TTC549 (cell line): ENCODE measurements around the gene QRFP.

Experiments
- FAIRE-seq: peaks from 2 replicates; lab custom pipeline; 2012; peaks lifted over from hg19 to GRCh38; lab: Jason Lieb, UNC

Gene QRFP, protein sequence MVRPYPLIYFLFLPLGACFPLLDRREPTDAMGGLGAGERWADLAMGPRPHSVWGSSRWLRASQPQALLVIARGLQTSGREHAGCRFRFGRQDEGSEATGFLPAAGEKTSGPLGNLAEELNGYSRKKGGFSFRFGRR

DNA sequence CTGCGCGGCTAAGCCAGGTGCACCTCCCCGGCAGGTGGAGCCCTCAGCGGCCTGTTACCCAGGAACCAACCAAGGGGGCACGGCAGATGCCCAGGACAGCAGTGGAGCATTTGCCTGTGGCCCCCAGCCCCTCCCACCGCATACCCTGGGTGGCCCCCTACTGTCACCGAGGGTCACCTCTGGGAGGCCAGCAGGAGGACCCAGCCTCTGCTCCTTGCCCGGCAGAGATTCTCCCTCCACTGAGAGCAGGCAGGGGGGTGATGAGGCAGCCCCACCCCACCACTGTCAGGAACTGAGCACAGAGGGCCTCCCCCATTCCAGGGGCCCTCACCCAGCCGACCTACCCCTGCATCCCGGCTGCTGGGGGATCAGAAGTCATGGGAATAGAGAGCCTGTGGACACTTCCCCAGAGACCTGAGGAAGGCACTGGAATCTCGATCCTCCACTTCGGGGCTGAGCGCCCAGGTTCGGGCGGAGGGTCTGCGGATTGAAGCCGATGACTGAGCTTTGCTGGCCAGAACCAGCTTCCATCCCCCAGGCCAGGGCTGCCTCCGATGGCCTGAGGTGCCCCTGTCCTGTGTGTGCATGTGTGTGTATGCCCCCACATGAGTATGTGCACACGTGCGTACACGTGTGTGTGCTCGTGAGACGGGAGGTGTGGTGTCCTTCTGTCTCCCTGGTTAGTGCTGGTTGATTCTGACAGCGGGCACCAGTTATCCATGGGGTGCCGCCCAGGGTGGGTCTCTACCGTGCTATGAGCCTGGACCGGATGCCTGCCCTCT is at the start of gene QRFP:
Gene QRFP, minus strand, starts transcription at position 580 of the 782 bp plus-strand sequence. CDS start 2,974 bp downstream, outside the sequence.
- FAIRE-seq = no peak

DNA sequence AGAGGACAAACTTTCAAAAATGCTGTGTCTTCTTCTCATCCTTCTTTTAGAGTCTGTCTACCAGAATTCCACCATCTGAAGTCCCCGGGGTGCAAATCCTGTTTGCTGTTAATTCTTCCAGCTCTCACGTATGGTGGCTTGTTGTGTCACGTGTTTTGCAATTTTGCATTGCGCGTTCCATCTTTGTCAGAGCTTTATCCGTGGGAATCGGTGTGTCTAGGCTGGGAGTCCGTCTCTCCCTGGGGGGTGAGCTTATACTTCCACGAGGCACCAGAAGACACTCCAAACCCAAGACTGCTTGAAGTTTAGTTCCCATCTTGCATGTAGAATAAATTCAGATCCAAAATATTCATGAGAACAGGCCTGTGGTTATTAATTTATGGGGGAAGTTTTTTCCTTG is 48.6 kb upstream of the QRFP start:
- no peak for FAIRE-seq

DNA sequence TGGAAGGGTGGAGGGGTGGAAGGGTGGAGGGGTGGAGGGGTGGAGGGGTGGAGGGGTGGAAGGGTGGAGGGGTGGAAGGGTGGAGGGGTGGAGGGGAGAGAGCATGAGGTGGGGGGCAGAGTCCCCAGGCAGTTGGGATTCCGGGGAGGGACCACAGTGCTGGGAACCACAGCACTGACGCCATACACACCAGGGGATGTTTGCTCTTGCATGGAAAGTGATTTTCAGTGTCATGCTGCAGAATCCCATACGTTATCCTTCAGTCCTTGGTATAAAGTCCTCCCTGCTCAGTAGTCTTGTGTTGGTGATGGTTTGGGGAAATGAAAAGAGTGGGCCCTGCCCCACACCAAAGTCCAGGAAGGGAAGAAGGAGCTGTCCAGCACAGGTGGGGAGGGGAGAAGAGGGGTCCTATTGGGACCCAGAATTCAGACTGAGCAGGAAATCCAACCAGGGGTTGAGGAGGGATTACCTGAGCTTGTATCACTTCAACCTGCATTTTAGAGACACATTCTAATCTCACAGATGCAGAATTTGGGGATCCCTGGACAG is 48.0 kb upstream of the QRFP start:
- no peak for FAIRE-seq

DNA sequence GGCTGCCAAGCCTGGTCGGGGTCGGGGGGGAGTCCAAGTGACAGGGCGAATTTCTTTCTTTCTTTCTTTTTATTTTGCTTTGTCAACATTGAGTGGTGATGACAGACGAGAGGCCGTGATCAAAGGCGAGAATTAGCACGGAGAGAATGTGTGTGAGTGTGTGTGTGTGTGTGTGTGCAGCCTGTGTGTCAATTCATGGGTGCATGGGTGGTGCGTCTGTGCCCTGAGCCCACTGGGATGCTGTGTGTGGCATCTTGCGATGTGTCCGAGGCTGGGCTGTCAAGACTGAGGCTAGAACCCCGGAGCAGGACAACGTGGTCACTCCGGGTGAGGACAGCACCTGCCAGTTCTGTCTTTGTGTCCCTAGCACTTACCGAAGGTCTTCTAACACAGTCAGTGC is 47.2 kb upstream of the QRFP start:
- FAIRE-seq = no peak

DNA sequence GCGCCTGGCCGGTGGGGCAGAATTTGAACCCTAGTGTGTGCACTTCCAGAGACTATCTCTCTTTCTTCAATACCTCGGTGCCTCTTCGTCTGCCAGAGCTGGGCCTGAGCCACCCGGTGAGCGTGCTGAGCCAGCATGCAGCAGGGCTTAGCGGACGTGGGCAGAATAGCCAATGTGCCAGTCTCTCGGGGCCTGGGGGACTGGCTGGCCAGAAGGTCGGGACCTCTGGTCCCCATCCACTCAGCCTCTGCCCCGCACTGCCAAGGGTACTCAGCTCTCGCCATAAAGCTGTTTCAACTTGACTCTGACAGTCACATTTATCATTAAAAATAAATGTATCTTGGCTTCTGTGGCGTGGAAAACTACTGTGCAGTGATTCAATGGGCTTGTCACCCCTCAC is 46.6 kb upstream of the QRFP start:
- no peak for FAIRE-seq

DNA sequence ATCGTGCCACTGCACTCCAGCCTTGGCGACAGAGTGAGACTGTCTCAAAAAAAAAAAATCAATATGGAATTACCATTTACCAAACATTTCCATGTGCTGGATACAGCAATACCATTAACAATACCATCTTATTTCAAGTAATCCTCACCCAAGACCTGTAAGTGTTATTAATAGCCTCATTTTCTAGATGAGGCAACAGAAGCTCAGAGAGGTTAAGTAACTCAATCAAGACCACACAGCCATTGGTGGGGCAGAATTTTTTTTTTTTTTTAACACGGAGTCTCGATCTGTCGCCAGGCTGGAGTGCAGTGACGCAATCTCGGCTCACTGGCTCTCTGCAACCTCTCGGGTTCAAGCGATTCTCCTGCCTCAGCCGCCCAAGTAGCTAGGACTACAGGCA is 46.1 kb upstream of the QRFP start:
- FAIRE-seq = no peak

DNA sequence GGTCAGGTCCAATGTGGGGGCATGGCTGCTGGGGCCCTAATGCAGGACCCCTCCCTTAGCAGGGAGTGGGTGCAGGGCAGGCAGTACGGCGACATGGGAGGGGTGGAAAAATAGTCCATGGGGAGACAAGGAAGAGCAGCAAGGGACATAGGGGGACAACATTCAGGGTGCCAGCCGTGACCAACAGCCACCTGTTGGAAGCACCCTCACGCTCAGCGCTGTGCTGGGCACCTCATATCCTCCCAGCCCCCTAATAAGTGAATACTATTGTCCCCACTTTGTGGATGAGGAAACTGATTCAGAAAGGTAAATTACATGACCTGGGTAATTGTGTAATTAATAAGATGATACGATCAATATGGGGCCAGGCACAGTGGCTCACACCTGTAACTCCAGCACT is 45.5 kb upstream of the QRFP start:
- no peak for FAIRE-seq

DNA sequence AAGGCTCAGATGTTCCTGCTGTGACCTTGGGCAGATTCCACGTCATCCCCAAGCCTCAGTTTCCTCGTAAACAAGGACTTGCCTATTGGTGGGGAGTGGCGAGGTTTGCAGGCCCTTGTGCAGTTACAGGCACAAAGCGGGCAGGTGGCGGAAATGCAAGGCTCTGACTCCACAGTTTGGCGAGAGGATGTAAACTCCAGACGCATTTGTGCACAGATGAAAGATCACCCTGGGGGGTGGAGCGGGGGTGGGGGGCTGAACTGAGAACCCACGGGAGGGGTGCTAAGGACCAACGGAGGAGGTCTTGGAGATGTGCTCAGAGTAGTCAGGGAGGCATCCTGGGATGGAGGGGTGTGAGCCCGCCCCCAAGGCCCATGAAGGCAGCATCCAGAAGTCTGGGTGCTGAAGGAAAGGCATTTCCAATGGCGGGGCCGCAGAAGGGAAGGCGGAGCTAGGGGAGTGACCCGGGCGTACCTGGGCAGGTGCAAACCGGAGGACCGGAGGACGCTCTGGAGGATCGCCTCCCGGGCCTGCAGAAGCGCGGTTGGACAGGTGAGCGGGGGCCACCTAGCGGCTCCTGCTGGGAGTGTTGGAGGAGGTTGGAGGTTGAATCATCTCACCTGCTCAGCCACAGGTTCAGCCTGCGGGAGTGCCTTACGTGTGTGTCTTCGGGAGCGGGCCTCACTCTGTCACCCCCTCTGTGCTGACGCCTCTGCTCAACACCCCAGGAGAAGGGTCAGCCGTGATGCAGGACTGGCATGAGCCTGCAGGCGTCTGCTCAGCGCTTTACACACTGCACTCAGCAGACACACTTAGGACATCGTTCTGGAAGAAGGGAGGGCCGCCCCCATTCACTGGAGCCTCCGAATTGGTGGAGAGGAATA is 44.3 kb upstream of the QRFP start:
- no peak for FAIRE-seq

DNA sequence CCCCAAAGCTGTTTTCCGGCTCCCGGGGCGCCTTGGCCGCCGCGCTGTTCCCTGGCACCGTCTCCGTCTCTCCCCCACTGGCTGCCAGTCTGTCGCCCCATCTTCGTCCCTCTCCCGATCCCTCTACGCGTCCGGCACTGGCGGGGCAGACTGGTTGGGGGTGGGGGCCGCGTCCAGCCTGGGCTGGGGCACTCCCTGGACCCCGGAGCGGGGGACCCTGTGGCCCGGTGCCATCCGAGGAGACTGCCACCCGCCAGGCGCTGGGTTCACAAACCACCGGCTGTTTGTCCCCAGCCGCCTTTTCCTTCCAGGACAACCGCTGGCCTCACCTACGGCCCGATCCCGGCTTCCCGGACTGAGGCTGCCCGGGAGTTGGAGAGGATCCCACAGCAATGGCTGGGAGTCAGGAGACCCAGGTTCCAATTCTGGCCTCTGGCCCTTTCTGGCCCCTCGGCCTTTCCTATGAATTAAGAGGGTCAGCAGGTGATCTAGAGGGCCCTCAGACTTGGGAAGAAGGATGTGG is 43.5 kb upstream of the QRFP start:
- no peak for FAIRE-seq

DNA sequence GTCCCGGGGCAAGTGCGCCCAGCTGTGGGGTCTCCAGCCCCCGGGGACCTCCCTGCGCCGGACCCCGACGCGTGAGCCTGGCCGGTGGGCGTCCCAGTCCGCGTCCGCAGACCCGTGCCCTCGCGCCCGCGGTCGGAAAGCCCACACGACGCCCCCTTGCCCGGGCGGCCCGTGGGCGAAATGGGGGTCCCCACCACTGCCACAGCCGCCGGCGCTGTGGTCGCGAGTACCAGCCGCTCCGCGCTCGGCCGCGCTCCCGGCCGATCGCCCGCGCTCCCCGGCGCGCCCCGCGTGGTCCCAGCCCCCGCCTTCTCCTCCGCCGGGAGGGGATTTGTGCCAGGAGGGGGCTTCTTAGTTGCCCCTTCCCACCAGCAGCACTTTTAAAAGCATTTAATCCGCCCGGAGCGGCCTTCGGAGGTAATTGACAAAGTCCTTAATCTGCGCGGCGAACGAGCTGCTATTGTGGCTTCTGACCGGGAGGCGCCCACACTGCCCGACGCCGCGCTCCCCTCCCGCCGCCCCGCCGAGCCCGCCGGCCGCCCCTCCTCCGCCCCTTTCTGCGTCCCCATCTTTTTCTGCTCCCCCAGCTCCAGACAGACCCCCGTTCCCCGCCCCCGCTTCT is 42.9 kb upstream of the QRFP start:
- FAIRE-seq = no peak

DNA sequence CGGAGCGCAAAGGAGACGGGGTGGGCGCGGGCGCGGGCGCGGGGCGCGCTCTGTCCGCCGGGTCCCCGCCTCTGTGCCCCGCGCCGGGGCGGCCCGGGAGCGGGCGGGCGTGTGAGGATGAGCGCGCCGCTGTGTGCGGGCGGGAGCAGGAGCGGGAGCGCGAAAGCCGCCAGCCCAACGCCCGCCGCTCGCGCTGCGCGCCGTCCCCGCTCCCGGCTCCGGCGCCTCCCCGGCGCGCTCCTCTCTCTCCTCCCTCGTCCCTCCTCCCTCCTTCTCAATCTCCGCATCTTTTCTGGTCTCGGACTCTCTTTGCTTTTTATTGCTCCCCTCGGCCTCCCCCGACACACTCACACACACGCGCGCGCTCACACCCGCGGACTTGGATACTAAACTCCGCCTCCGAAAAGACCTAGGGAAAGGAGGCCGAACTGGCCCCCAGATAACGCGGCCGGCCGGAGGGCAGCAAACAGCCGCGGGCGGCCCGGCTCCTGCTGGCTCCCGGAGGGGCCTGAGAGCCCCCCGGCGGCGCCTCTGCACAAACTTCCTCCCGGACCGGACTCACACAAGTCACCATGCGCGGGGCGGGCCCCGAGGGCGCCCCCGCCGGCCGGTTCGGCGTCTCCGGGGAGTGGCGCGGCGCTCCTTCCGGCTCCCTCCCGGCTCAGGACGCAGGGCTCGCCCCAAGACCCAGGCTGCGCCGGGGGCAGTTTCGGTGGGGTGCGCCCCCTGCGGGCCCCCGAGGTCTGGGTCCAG is 42.2 kb upstream of the QRFP start, which contains the start of gene FIBCD1:
Gene FIBCD1, minus strand, starts transcription at position 596 of the 753 bp plus-strand sequence. CDS start 640 bp downstream, outside the sequence.
- FAIRE-seq = no peak

DNA sequence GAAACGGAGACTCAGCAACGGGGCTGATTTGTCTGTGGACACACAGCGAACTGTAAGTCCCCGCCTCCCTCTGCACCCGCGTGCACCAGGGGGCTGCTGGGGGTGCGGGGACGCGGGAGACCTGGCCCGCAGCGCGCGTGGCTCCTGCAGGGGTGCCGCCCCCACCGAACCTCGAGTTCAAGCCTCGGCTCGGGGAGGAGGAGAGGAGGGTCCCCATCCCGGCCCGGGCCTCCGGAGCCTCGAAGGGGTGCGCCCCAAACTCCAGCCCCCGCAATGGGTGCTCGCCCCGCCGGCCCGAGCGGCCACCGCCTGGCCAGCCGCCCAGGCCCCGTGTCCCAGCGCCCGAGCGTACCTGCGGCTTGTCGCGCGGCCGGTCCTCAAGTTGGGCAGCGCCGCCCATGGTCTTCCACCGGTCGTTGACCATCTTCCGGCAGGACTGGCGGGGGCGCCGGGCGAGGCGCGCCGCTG is 41.6 kb upstream of the QRFP start:
- FAIRE-seq = no peak

DNA sequence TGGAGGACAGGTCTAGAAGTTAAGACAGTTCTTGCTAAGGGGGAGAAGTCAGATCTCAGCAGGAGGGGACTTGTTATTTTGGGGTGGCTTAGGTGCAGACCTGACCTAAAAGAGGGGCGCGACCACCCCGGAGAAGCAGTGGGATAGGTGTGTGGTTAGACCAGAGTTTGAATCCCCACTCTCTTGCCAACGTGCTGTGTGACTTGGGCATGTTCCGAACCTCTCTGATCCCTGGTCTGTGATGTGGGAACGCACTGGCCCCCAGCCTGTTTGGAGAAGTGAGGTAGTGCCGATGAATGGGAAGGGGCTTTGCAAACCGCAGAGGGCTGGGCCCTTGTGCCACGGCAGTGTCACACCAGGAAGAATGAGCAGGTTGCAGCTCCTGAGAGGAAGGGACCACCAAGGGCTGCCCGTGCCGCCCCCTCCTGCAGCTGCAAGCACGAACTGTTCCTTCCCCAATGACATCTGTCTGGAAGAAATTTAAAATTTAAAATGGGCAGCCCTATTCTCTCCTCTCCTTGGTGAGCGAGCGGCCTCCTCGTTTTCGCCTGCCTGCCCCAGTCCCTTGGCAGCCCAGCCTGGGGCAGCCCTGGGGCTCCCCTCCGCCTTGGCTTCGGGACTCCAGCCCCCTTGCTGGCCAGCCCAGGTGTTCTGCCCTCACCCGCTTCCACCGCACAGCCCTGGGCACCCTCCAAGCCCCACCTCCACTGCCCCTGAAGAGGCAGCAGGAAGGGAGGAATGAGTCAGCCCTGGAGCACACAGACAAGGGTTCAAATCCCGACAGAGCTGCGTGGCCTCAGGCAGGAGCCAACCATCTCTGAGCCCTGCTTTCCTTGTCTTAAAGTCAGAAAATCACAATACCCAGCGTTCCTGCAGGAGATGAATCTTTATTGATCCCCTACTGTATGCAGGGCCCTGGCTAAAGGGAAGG is 40.8 kb upstream of the QRFP start:
- no peak for FAIRE-seq

DNA sequence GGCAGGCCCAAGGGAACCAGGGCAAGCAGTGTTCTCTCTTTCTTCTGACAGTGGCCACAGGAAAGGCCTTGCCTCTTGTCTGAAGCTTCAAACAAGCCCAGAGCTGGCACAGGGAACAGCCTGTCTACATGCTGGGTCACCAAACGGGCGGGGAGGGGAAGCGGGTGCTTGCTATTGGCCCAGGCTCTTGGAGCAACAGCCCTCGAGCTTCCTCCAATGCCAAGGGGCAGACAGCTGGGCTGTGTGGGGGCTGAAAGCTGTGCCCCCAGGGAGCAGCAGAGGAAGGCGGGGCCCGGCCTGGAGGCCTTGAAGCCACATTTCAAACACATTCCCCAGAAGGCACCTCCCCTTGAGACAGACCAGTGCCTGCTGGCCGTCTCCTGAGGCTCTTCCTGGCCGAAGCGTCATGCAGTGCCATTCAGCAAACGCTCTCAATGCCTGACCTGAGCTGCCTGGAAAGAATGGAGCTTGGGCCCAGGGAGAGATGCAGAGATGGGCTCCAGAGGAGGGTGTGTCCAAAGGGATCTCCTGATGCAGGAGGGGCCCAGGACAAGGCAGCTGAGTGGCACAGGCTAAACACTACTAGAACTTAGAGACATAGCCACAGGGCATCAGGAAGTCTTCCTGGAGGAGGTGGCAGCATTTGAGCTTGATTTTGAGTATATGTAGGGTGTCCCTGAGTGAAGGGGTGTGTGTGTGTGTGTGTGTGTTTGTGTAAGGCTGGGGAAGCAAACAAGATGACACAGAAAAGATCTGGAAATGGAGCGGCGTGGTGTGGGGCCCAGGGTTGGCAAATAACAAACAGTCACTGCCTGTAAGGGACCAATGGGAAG is 39.9 kb upstream of the QRFP start:
- no peak for FAIRE-seq

DNA sequence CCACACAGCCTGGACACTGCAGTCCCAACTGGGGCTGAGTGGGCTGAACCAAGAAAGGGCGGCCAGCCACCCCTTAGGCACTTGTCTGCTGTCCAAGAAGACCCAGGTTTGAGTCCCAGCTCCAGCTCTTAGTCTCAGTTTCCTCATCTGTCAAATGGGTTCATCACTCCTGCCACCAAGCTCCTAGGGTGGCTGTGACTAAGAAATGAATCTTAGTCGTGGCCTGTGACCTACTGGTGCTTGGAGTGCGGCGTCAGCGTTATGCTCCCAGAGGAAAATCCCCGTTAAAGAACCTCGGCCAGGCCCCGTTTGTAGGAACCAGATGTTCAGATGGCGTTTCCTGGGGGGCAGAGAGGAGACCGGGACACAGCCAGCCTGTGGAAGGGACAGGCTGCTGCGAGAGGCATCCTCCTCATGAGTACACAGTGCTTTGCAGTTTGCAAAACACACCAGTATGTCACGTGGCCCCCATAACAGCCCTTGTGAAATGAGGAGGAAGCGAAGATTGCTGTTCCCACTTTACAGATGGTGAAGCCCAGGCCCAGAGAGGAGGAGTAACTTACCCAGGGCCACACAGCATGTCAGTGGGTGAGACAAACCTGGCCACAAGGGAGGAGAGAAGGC is 39.1 kb upstream of the QRFP start:
- FAIRE-seq = no peak

DNA sequence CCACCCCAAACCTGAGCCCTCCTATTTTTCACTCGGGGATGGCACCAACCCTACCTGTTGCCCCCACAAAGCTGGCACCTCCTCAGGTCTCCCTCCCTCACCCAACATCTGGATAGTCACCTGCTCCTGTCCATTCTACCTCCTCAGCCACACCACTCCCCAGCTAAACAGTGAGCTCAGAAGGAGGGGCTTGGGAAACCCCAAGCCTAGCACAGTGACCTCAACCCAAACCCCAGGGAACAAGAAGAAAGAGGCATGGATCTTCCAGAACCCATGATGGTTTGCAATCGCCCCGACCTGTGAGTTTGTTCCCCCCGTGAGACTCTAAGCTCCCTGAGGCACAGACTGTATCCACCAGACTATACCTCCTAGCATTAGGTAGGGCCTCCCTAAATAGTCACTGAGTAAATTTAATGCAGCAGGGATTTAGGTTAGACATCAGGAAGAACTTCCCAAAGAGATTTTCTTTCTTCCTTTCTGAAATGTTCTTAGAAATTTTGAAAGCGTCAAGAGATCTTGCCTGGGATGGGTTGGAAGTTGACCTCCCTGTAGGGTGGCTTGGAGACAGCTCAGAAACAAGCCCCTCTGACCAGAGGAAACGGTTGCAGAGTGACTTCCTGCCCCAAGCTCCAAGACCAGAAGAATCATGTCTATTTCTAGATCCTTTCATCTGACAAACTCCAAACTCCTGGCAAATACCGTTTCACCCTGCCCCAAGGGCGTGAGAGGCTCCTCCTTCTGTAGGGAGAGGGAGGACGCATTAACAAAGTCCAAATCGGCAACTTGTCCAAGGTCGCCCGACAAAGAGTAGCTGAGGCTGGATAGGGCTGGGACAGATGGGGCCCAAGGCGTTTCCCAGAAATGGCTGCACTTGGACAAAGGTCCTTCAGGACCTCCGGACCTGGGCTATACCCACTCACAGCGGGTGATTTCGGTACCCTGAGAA is 38.4 kb upstream of the QRFP start:
- no peak for FAIRE-seq

DNA sequence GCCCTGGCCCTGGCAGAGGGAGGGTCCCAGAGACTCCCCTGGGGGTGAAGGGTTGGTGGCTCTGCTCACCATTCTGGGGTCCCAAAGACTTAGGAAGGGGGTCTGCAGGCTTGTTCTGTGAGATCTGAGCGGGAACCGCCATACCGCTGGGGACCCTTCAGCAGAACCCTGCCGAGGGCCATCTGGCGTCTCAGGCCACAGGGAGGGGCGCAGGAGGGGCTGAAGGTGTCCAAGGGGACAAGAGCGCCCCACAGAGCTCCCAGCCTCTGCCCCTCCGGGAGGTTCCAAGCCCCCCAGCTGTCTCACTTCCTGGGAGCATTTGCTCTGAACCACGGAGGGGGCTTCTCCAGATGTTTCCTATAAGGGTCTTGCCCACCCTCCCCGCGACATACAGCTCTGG is 37.6 kb upstream of the QRFP start:
- FAIRE-seq = no peak
